Esophagus mucosa (tissue), 1 donor: ENCODE results near the gene PITPNC1. TPM values are rescaled to one million over a fixed set of nuclear protein-coding genes. Genes with fewer than 3 reads are reported as not detected.
A peak's percentile ranks its signal among the peaks of the same experiment; 100 is the strongest.

Experiments used
- ATAC-seq: fragments of 200-7000 bp; cut with Tn5 transposase; one replicate; pipeline ENCODE4 v1.9.1; 2020
- total RNA-seq: library from RNA; stranded (reverse); gene quantifications from one replicate; pipeline ENCODE4 v1.2.4, GENCODE V29; 2023
- donor health status: DM: yes; HTN: yes; CAD: no.

Gene PITPNC1
- total RNA-seq, 1 donor from 2014 or later, result 16.0 TPM

GRCh38 chr17:67435786-67436185, 58.7 kb downstream of the PITPNC1 start:
- ATAC-seq, result no peak

- no peak for ATAC-seq
These were observed 59.2 kb downstream of the PITPNC1 start for GRCh38 chr17:67436233-67436632.

GRCh38 chr17:67438667-67439066, 61.6 kb downstream of the PITPNC1 start:
- no peak for ATAC-seq

GRCh38 chr17:67439269-67439668, 62.2 kb downstream of the PITPNC1 start:
- no peak for ATAC-seq

- ATAC-seq, result no peak
These were observed 63.4 kb downstream of the PITPNC1 start for GRCh38 chr17:67440277-67441051.

GRCh38 chr17:67441052-67441895, 64.2 kb downstream of the PITPNC1 start:
- ATAC-seq, result peak; percentile 60

GRCh38 chr17:67441896-67442219, 64.8 kb downstream of the PITPNC1 start:
- no peak for ATAC-seq

GRCh38 chr17:67442787-67443624, 65.9 kb downstream of the PITPNC1 start:
- no peak for ATAC-seq

- ATAC-seq, result no peak
These were observed 67.0 kb downstream of the PITPNC1 start for GRCh38 chr17:67443931-67444595.

GRCh38 chr17:67448449-67448848, 71.4 kb downstream of the PITPNC1 start:
- ATAC-seq, result no peak

GRCh38 chr17:67449065-67449464, 72.0 kb downstream of the PITPNC1 start:
- no peak for ATAC-seq

GRCh38 chr17:67449845-67450755, 73.0 kb downstream of the PITPNC1 start:
- no peak for ATAC-seq

GRCh38 chr17:67452681-67453554, 75.8 kb downstream of the PITPNC1 start:
- ATAC-seq, result no peak

GRCh38 chr17:67456103-67456502, 79.0 kb downstream of the PITPNC1 start:
- no peak for ATAC-seq

- ATAC-seq, result no peak
These were observed 79.8 kb downstream of the PITPNC1 start for GRCh38 chr17:67456889-67457288.

- no peak for ATAC-seq
These were observed 81.1 kb downstream of the PITPNC1 start for GRCh38 chr17:67458203-67458602.

GRCh38 chr17:67459985-67460384, 82.9 kb downstream of the PITPNC1 start:
- no peak for ATAC-seq

GRCh38 chr17:67461228-67461780, 84.2 kb downstream of the PITPNC1 start:
- no peak for ATAC-seq

GRCh38 chr17:67461876-67462275, 84.8 kb downstream of the PITPNC1 start:
- no peak for ATAC-seq

GRCh38 chr17:67466251-67466796, 89.2 kb downstream of the PITPNC1 start:
- ATAC-seq, result no peak
